GM23338 (cell line): ENCODE measurements around the gene SLC9A2.

ENCODE experiments used
- CTCF ChIP-seq, 2 experiments: fragments of 200-600 bp in 1 of 2; sonication (generic) in 1 of 2; conservative IDR thresholded peaks; 2 replicates each; pipeline versions ENCODE4 v1.5.1 to v1.6.1; 2016 to 2017; ENCODE audit warnings: antibody characterized with exemption in 2 of 2, low read depth in 2 of 2, mild to moderate bottlenecking in 2 of 2, moderate library complexity in 1 of 2
- EZH2phosphoT487 ChIP-seq: fragments of 200-600 bp; sonication (generic); IDR thresholded peaks from one replicate; pipeline ENCODE4 v1.8.1; 2018; ENCODE audit warnings: antibody characterized with exemption; ENCODE audit not compliant: unreplicated experiment

GRCh38 chr2:102678442-102678841 lies 59.1 kb downstream of the SLC9A2 start:
- TF ChIP-seq CTCF (conservative IDR thresholded peaks at IDR 0.05; ENCODE audit: low read depth in 2 of 2) (no peak), EZH2phosphoT487 (no peak)
